HG02981 (cell line): ENCODE measurements around the gene SKIC8.

Experiments used
- ATAC-seq: cut with Tn5 transposase; IDR thresholded peaks from one replicate; pipeline ENCODE4 v1.9.1; 2021; ENCODE audit warnings: mild to moderate bottlenecking, moderate library complexity; ENCODE audit not compliant: unreplicated experiment

The SKIC8 gene

DNA sequence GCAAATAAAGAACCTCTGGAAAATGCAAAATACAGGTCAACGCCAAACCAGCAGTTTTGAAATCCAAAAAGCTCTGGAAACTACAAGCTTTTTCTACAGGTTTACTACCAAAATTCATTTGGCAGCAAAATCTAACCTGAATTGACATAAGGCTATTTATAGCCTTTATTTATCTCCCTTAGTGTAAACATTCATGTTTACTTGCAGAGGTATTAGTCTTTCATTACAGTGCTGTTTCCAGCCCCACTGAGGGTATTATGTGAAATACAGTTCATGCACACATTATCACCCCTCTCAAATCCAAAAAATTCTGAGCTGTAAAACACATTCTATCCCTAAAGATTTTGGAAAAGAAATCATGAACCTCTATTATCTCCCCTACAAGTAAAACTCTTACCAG lies 7.2 kb downstream of the SKIC8 start:
- no peak for ATAC-seq

- ATAC-seq, result no peak
These were observed 7.7 kb downstream of the SKIC8 start for GRCh38 chr15:78291698-78292097.

DNA sequence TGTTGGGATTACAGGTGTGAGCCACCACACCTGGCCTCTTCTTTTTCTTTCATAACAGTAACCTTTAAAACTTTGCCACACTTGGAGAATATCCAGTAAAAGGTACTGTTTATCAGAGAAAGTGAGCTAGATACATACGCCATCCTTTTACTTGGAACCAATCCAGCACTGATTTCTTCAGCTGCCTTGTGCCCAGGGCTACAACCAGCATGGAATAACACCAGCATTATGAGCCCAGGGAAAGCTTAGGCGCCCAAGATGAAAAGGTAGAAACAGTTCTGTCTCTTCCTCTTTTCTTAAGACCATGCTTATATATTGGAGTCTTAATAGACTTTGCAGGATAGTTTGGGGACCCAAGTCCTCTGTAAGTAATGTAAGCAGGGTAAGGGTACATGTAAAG lies 8.4 kb downstream of the SKIC8 start:
- no peak for ATAC-seq

GRCh38 chr15:78290222-78290621 lies 9.2 kb downstream of the SKIC8 start:
- no peak for ATAC-seq

DNA sequence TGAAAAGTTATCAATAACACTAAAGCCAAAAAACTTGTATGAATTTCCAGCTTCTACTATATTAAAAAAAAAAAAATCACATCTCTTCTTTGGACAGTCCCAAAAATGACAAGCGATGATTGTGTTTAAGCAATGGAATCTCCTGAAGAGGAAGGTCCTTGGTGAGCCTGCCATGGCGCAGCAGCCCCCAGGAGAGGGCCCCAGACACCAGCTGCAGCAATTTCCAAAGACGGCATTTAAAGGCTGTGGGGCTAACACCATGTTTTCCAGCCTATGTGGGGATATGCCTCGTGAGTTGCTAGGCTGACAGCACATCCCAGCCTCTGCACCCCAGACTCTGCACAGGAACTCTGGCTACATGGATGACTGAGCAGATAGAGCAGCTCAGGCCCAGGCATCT lies 14.7 kb downstream of the SKIC8 start:
- ATAC-seq, result no peak

GRCh38 chr15:78282324-78282723 lies 17.1 kb downstream of the SKIC8 start:
- no peak for ATAC-seq

GRCh38 chr15:78280319-78281072 lies 18.9 kb downstream of the SKIC8 start:
- ATAC-seq, result no peak

DNA sequence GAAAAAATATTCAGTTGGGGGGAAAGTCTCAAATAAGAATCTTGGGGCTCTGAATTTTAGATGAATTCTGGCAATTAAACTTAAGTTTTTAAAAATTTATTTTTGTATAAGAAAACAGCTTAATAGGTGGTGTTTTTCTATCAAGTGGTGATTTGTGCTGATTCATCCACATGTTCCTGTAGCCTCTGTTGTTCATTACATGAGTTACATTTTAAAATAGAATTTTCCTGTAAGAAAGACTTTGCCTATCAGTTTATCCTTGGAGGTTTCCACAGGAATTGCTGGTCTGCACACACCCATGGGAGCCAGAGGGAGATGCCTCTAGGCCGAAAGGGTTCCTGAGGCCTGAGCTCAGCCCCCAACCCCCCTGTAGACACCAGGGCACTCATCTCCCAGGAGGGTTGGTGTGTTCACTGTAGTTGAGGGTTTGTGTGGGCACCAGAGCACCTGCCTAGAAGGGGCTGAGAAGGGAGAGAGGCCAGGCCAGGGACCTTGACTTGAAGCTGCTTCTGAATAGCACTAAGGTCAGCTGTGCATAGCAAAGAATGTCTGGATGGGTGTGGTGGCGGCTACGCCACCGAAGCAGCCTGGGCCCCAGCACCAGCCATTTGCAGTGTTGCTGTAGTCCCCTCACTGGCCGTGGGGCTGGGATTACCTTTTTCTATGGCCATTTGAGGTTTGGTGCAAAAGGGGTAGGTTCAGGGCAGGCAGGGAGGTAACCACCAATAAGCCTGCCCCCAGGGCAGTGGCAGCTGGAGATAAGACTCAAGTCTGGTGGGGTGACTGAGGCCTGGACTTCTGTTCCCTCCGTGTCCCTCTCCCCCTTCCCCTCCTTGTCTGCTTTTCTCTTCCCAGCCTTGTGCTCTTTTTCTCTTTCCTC lies 23.1 kb downstream of the SKIC8 start:
- no peak for ATAC-seq

GRCh38 chr15:78274994-78275393 lies 24.4 kb downstream of the SKIC8 start:
- no peak for ATAC-seq

DNA sequence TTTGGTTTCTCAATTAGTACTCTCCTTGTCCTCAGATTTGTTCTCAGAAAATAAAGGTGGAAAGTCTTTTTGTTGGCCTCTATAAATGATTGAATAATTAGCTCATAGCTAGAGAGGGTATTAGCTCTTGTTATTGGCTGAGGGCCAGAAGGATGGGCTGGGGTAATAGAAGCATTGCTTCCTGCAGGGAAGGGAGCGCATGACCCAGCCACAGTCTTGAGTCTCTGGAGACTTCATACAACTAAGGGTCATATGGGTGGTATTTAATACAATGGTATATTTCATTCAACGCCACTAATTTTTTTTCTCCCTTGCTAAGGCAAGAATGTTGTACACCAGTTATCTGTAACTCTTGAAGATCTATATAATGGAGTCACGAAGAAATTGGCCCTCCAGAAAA lies 26.6 kb downstream of the SKIC8 start:
- ATAC-seq, result no peak

- ATAC-seq, result no peak
These were observed 27.1 kb downstream of the SKIC8 start for GRCh38 chr15:78272316-78272715.

DNA sequence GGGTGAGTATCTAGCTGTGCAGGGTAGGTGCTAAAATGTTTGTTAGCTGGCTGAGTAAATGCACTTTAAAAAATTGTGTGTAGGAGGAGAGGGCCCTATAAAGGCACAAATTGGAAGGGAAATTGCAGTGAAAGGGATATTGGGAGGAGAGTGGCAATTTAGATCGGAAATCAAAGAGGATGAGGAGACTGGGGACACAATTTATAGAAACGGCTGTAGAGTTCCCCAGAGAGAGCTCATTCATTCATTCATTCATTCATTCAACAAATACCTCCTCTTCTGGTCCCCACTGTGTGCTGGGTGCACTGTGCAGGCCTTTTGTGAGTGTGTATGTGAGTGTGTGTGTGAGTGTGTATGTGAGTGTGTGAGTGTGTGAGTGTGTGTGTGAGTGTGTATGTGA lies 32.6 kb downstream of the SKIC8 start:
- ATAC-seq, result no peak

- no peak for ATAC-seq
These were observed 33.2 kb downstream of the SKIC8 start for GRCh38 chr15:78266229-78266628.

DNA sequence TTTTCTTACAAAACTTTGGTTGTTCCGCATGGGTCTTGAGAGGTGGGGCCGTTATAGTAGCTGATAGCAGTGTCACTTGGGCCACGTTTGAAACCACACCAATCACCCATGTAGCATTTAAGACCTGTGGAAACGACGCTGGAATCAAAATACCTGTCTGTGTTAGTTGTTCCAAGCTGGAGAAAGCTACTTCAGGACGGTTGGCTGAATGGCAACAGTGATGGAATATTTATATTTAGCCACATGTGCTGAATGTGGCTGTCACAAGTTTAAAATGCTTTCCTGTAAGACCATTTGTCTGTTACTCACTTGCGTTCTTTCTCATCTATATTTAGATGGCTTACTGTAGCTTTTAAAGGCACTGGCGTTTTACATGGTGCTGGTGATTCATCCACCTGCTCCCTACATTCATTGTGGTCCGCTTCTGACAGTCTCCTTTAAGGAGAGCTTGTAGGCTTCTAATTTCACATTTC lies 33.6 kb downstream of the SKIC8 start:
- ATAC-seq, result no peak

GRCh38 chr15:78265137-78265460 lies 34.3 kb downstream of the SKIC8 start:
- no peak for ATAC-seq

DNA sequence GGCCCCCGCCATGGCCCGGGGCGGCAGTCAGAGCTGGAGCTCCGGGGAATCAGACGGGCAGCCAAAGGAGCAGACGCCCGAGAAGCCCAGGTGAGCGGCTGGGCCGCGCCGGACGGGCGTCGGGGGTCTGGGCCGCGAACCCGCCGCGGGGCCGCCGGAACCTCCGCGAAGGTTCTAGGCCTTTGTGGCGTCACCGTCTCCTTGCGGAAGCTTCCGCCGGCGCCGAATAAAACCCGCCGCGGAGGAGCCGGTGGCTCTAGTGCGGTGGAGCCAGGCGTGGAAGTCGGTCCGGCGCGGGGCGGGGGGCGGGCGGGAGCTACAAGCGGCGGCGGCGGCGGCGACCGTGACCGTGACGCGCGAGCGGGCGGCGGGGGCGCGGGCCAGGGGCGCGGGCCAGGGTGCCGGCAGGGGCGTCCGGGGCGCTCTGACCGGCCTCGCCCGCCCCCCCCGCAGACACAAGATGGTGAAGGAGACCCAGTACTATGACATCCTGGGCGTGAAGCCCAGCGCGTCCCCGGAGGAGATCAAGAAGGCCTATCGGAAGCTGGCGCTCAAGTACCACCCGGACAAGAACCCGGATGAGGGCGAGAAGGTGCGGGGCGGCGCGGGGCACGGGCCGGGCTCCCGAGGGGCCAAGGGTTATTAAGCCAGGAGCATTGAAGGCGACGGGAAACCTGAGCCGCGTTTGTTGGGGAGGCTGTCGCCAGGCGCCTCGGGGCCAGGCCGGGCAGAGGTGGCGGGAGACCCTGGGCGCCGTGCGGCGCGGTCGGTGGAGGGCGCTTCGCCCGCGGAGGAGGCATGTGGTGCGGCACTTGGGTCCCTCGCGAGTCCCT lies 34.9 kb downstream of the SKIC8 start, which contains the start of gene DNAJA4:
DNAJA4 (plus strand) TSS at position 259 of the 833 bp plus-strand sequence; CDS start at position 461, 202 bp downstream.
- ATAC-seq, result no peak

- no peak for ATAC-seq
These were observed 35.5 kb downstream of the SKIC8 start for GRCh38 chr15:78263907-78264303.

- ATAC-seq, result no peak
These were observed 36.0 kb downstream of the SKIC8 start for GRCh38 chr15:78263351-78263781.

DNA sequence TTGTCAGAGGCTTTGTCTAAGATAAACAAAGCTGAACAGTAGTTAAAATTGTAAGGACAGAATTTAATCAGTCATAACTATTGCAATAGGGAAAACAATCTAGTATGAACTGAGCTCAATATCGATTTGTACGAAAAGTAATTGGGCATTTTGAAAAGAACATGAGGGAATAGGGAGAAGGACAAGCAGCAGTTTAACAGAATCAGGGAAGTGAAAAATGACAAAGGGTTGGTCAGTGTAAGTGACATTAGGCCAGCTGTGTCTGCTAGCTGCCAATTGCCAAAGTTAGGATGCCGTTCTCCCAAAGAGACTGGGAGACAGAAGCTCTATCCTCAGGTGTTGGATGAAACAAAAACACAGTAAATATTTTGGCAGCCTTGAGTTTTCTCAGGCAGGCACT lies 38.3 kb downstream of the SKIC8 start:
- ATAC-seq, result no peak

DNA sequence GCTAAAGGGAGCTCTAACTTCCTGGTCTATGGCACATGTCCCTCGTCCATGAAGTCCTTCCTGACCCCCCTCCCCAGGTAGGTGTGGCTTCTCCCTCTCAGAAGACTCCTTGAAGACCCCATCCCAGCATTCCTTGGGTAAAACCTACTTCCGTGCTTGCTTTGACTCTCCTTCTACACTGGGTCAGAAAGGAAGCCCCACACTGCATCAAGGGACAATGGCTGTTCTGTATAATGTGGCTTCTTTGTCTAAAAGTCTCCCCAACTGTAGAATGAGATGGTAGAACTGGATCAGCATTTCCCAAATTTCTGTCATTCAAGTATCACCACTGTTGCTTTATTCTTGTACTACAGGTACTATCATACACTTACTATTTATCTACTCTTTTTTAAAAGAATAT lies 38.9 kb downstream of the SKIC8 start:
- no peak for ATAC-seq

DNA sequence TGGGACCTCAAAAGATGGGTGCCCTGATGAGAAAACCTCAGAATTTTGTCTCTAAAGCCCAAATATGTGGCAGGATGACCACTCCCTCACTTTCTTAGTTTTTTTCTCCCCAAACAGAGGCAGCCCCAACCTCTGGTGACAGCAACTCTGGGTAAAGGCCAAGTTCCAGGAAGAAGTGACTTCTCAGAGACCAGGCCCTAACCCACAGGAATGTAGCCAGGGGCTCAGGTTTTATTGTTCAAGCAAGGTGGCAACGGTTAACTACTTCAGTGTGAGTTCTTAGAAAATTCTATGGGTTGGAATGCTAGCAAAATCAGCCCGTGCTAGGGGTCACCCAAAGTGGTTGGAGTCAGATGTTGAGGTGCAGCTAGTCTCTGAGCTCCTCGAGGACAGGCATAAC lies 40.2 kb downstream of the SKIC8 start:
- no peak for ATAC-seq
